IMR-90 (cell line): Measurements from ENCODE around the gene GTF2A1L. TPM values are rescaled to one million over a fixed set of nuclear protein-coding genes. Genes with fewer than 3 reads are reported as not detected.

ENCODE experiments used
- ATAC-seq: fragments of 200-7000 bp; cut with Tn5 transposase; 2 replicates; pipeline ENCODE4 v1.9.1; 2020; ENCODE audit warnings: low read depth, mild to moderate bottlenecking, moderate library complexity
- BruUV-seq: library from RNA; stranded (reverse); fragments of 400-500 nt; replicated peaks from 2 replicates; lab custom pipeline; 2021; lab: Mats Ljungman, UMichigan
- CTCF ChIA-PET: fragments of 300-600 bp; formaldehyde crosslinking; extraction: SDS; loops from one replicate; lab custom pipeline; 2021; ENCODE audit warnings: antibody characterized with exemption; lab: Yijun Ruan, JAX
- POLR2A ChIA-PET: fragments of 300-600 bp; sonication (Branson Sonifier 250); formaldehyde crosslinking; loops from one replicate; lab custom pipeline; 2022; ENCODE audit warnings: antibody characterized with exemption; ENCODE audit not compliant: unreplicated experiment; lab: Charles Lee
- DNase-seq: peaks from one replicate; pipeline ENCODE4 v3.0.0; 2013
- H2AFZ ChIP-seq: replicated peaks from 2 replicates; pipeline ENCODE3; 2013; ENCODE audit warnings: low read length, mild to moderate bottlenecking; ENCODE audit not compliant: poor library complexity
- H2AK5ac ChIP-seq: 2 replicates; pipeline ENCODE4 v1.6.1; 2013; ENCODE audit warnings: low read depth, low read length, inconsistent platforms
- H2AK9ac ChIP-seq: replicated peaks from 2 replicates; pipeline ENCODE3; 2013; ENCODE audit warnings: mild to moderate bottlenecking, low read depth, low read length, moderate library complexity; ENCODE audit not compliant: poor library complexity
- H2BK120ac ChIP-seq: 2 replicates; pipeline ENCODE4 v1.6.1; 2013; ENCODE audit warnings: low read depth, low read length, inconsistent platforms
- H2BK15ac ChIP-seq: 3 replicates; pipeline ENCODE4 v1.6.1; 2013; ENCODE audit warnings: low read depth, low read length, inconsistent platforms
- H2BK20ac ChIP-seq: 2 replicates; pipeline ENCODE4 v1.6.1; 2013; ENCODE audit warnings: low read depth, mild to moderate bottlenecking, inconsistent platforms, low read length, moderate library complexity
- H2BK5ac ChIP-seq: 2 replicates; pipeline ENCODE4 v1.6.1; 2013; ENCODE audit warnings: mild to moderate bottlenecking, low read depth, low read length, inconsistent platforms; ENCODE audit not compliant: poor library complexity, severe bottlenecking
- H3K14ac ChIP-seq: replicated peaks from 2 replicates; pipeline ENCODE4 v1.6.1; 2013; ENCODE audit warnings: low read depth, low read length, inconsistent platforms
- H3K18ac ChIP-seq: 2 replicates; pipeline ENCODE4 v1.6.1; 2013; ENCODE audit warnings: low read depth, low read length, control low read depth
- H3K23ac ChIP-seq: 2 replicates; pipeline ENCODE4 v1.6.1; 2013; ENCODE audit warnings: low read depth, low read length, inconsistent platforms
- H3K27ac ChIP-seq: 2 replicates; pipeline ENCODE4 v1.5.1; 2013; ENCODE audit warnings: mild to moderate bottlenecking, control low read depth, low read length; ENCODE audit not compliant: insufficient read depth
- H3K27me3 ChIP-seq: 2 replicates; pipeline ENCODE4 v1.6.1; 2013; ENCODE audit warnings: low read length; ENCODE audit not compliant: control insufficient read depth, insufficient read depth
- H3K36me3 ChIP-seq: 2 replicates; pipeline ENCODE4 v1.6.1; 2013; ENCODE audit warnings: low read length, mixed read lengths; ENCODE audit not compliant: control insufficient read depth, insufficient read depth
- H3K4ac ChIP-seq: 2 replicates; pipeline ENCODE4 v1.6.1; 2013; ENCODE audit warnings: low read depth, low read length, inconsistent platforms
- H3K4me1 ChIP-seq: 2 replicates; pipeline ENCODE4 v1.6.1; 2013; ENCODE audit warnings: low read length, mixed read lengths; ENCODE audit not compliant: control insufficient read depth, insufficient read depth
- H3K4me2 ChIP-seq: 2 replicates; pipeline ENCODE4 v1.6.1; 2013; ENCODE audit warnings: low read depth, mild to moderate bottlenecking, control low read depth, low read length, moderate library complexity
- H3K4me3 ChIP-seq: 2 replicates; pipeline ENCODE4 v1.5.1; 2013; ENCODE audit warnings: low read depth, mild to moderate bottlenecking, control low read depth, low read length, moderate library complexity; ENCODE audit not compliant: insufficient read depth
- H3K56ac ChIP-seq: 2 replicates; pipeline ENCODE4 v1.6.1; 2013; ENCODE audit warnings: low read length, inconsistent platforms; ENCODE audit not compliant: insufficient read depth; ENCODE audit errors: extremely low read depth
- H3K79me1 ChIP-seq, 2 experiments: 2 replicates each; pipeline ENCODE4 v1.6.1; 2013; ENCODE audit warnings: low read length in 2 of 2, inconsistent platforms in 1 of 2, low read depth in 1 of 2
- H3K9ac ChIP-seq: 2 replicates; pipeline ENCODE4 v1.6.1; 2013; ENCODE audit warnings: low read depth, low read length, control low read depth
- H3K9me1 ChIP-seq: 2 replicates; pipeline ENCODE4 v1.6.1; 2013; ENCODE audit warnings: low read length, inconsistent platforms; ENCODE audit not compliant: insufficient read depth
- H3K9me3 ChIP-seq: 2 replicates; pipeline ENCODE4 v1.6.1; 2013; ENCODE audit warnings: low read length; ENCODE audit not compliant: control insufficient read depth, insufficient read depth
- H4K20me1 ChIP-seq: 2 replicates; pipeline ENCODE4 v1.6.1; 2013; ENCODE audit warnings: low read length, inconsistent platforms; ENCODE audit not compliant: insufficient read depth
- H4K5ac ChIP-seq: 2 replicates; pipeline ENCODE4 v1.6.1; 2013; ENCODE audit warnings: mild to moderate bottlenecking, low read depth, low read length, control low read depth
- H4K8ac ChIP-seq, 2 experiments: 2 replicates each; pipeline ENCODE4 v1.6.1; 2013; ENCODE audit warnings: low read depth in 2 of 2, low read length in 2 of 2, control low read depth in 1 of 2, inconsistent platforms in 1 of 2
- H4K91ac ChIP-seq: 2 replicates; pipeline ENCODE4 v1.6.1; 2013; ENCODE audit warnings: low read depth, low read length, inconsistent platforms; ENCODE audit not compliant: insufficient read depth
- BHLHE40 ChIP-seq: fragments of 150-350 bp; IDR thresholded peaks from 2 replicates; pipeline ENCODE4 v1.6.1; 2016; ENCODE audit warnings: mild to moderate bottlenecking, low read depth, low read length
- CEBPB ChIP-seq: IDR thresholded peaks from 2 replicates; pipeline ENCODE4 v1.6.1; 2012; ENCODE audit warnings: low read depth, low read length, improper control_type of control experiment
- CHD1 ChIP-seq: IDR thresholded peaks from 2 replicates; pipeline ENCODE4 v1.6.1; 2012; ENCODE audit warnings: low read depth, low read length, improper control_type of control experiment
- CTCF ChIP-seq: conservative IDR thresholded peaks from 2 replicates; pipeline ENCODE4 v1.5.1; 2012; ENCODE audit warnings: mild to moderate bottlenecking, low read depth, low read length, improper control_type of control experiment
- ELK1 ChIP-seq: fragments of 150-350 bp; IDR thresholded peaks from 2 replicates; pipeline ENCODE4 v1.6.1; 2016; ENCODE audit warnings: low read depth, mild to moderate bottlenecking, low read length, moderate library complexity, borderline replicate concordance
- FOS ChIP-seq: fragments of 150-350 bp; IDR thresholded peaks from 2 replicates; pipeline ENCODE4 v1.6.1; 2016; ENCODE audit warnings: low read depth, low read length
- MAFK ChIP-seq: IDR thresholded peaks from 2 replicates; pipeline ENCODE4 v1.6.1; 2012; ENCODE audit warnings: low read depth, low read length, improper control_type of control experiment
- MAZ ChIP-seq: IDR thresholded peaks from 2 replicates; pipeline ENCODE4 v1.6.1; 2012; ENCODE audit warnings: low read depth, mild to moderate bottlenecking, low read length, improper control_type of control experiment, moderate library complexity, borderline replicate concordance
- MXI1 ChIP-seq: IDR thresholded peaks from 2 replicates; pipeline ENCODE4 v1.6.1; 2012; ENCODE audit warnings: low read depth, mild to moderate bottlenecking, low read length, moderate library complexity, borderline replicate concordance
- NFE2L2 ChIP-seq: fragments of 150-350 bp; IDR thresholded peaks from 2 replicates; pipeline ENCODE4 v1.6.1; 2016; ENCODE audit warnings: low read depth, mild to moderate bottlenecking, low read length
- POLR2A ChIP-seq: IDR thresholded peaks from 2 replicates; pipeline ENCODE4 v1.6.1; 2012; ENCODE audit warnings: mild to moderate bottlenecking, low read depth, low read length
- RCOR1 ChIP-seq: IDR thresholded peaks from 2 replicates; pipeline ENCODE4 v1.6.1; 2012; ENCODE audit warnings: mild to moderate bottlenecking, low read length, improper control_type of control experiment; ENCODE audit not compliant: insufficient replicate concordance
- RFX5 ChIP-seq: IDR thresholded peaks from 2 replicates; pipeline ENCODE4 v1.8.0; 2012; ENCODE audit warnings: low read depth, mild to moderate bottlenecking, low read length, moderate library complexity
- SMC3 ChIP-seq: fragments of 150-350 bp; IDR thresholded peaks from 2 replicates; pipeline ENCODE4 v1.6.1; 2016; ENCODE audit warnings: low read depth, mild to moderate bottlenecking, antibody characterized with exemption, low read length, moderate library complexity
- USF2 ChIP-seq: fragments of 150-350 bp; IDR thresholded peaks from 2 replicates; pipeline ENCODE4 v1.6.1; 2017; ENCODE audit warnings: mild to moderate bottlenecking, antibody characterized with exemption, low read length, low read depth
- WGBS, 2 experiments: methylation state at CpG; one replicate each; pipeline versions ENCODE4 v1.1.5 to v1.1.7; 2013; ENCODE audit warnings: missing lambda C conversion rate in 2 of 2; ENCODE audit not compliant: insufficient read length in 1 of 2; ENCODE audit errors: extremely low coverage in 2 of 2; 5-methylcytosine and 5-hydroxymethylcytosine counted together
- dilution Hi-C: fragments of 300-500 bp; cut with HindIII; formaldehyde crosslinking; loops from one replicate; pipeline ENCODE4 v1.14.3; 2018; ENCODE audit warnings: low sequenced_read_pairs; ENCODE audit not compliant: unreplicated experiment
- in situ Hi-C: fragments of 300-500 bp; cut with MboI; formaldehyde crosslinking; loops from 3 replicates; pipeline ENCODE4 v1.14.3; 2019; ENCODE audit warnings: low sequenced_read_pairs, inconsistent platforms, mixed read lengths
- intact Hi-C: fragments of 100-400 bp; cut with micrococcal nuclease; formaldehyde crosslinking; loops from 2 replicates; pipeline ENCODE4 v1.10.0; 2022
- polyA plus RNA-seq, 3 experiments: library from polyadenylated mRNA; depleted of rRNA; stranded (reverse); fragments of >200 nt; gene quantifications; 2 replicates each; pipeline ENCODE4 v1.2.3, GENCODE V29; 2012; ENCODE audit warnings: low replicate concordance in 1 of 3
- total RNA-seq: library from RNA; depleted of rRNA; stranded (reverse); fragments of >200 nt; gene quantifications from 2 replicates; pipeline ENCODE4 v1.2.3, GENCODE V29; 2012

Gene GTF2A1L
- total and polyA plus RNA-seq, 2 of the 4 experiments (the other 2 are of a cell fraction): not detected

- Histone ChIP-seq H3K18ac (no peak overlapping the region), H3K14ac (no peak overlapping the region), H3K56ac (no peak overlapping the region), H4K20me1 (no peaks in the 10 kb centered on the region), H4K8ac (no peak overlapping the region), H3K27me3 (no peaks in the 10 kb centered on the region), H3K4ac (no peak overlapping the region), H2AFZ (no peak overlapping the region), H3K27ac (no peak overlapping the region), H2BK5ac (no peak overlapping the region), H3K79me1 (no peaks in the 10 kb centered on the region), H2BK20ac (no peak overlapping the region), H2AK9ac (no peak overlapping the region), H3K4me2 (no peak overlapping the region), H2AK5ac (no peak overlapping the region), H3K4me1 (no peaks in the 10 kb centered on the region), H3K36me3 (no peaks in the 10 kb centered on the region), H3K9ac (no peak overlapping the region), H3K9me3 (no peaks in the 10 kb centered on the region), H4K5ac (no peak overlapping the region), H4K91ac (no peak overlapping the region), H3K23ac (no peak overlapping the region), H2BK120ac (no peak overlapping the region), H3K4me3 (no peak overlapping the region), H3K9me1 (no peaks in the 10 kb centered on the region), H2BK15ac (no peak overlapping the region)
- POLR2A ChIA-PET: no interaction called here
- in situ Hi-C loops (no loop called here), dilution Hi-C loops (no loop called here), intact Hi-C loops (no loop called here)
- DNase-seq (no peak), ATAC-seq (no peak)
- no CpG with 5 or more reads among the region's 2 CpGs for WGBS, 2 experiments
- BruUV-seq: no TSS peak
- CTCF ChIA-PET: no interaction called here
- TF ChIP-seq NFE2L2 (no peak), MAZ (no peak), RCOR1 (no peak), POLR2A (no peak), CEBPB (no peak), FOS (no peak), MAFK (no peak), BHLHE40 (no peak), SMC3 (no peak), MXI1 (no peak), CTCF (no peak), CHD1 (no peak), ELK1 (no peak), USF2 (no peak), RFX5 (no peak)
Measured at GRCh38 chr2:48635786-48636185, 18.1 kb downstream of the GTF2A1L start.
